ENCODE measurements around the gene GRAMD4. TPM values are rescaled to one million over a fixed set of nuclear protein-coding genes. Genes with fewer than 3 reads are reported as not detected.

Gene GRAMD4
- total RNA-seq, 1 donor, result 18.1 TPM

DNA sequence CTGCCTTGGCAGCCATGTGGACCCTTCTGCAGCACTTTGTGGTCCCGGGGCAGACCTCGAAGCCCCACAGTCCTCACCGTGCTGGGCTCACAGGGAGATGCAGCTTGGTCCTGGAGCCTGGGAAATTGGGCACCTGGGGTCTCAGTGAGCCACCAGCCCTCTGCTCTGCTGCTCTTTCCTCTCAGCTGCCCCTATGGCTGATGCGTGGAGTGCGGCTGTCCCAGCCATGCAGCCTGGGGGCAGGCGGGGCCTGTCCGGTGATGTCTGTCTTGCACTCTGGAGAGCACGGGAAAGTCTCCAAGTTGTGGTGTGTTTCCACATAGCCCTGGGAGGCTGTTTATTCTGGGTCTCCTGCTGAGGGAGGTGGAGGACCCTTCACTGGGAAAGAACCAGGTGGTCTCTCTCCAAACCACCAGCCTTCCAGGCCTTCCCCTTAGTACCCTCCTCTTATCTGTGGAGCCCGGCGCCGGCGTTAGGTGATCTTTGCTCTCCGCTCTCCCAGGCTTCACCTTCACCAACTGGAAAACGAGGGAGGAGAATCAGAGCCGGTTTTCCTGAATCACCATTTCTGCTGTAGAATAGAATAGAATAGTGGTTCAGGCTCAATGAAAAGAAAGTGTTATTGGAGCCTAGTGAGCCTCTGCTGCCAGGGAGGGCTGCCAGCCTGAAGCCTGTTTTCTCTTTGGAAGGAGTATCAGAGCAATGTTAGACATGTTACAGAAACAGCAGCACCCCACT lies 41.2 kb upstream of the GRAMD4 start:
- peak overlapping the region; percentile 18 for H3K4me3 ChIP-seq (ENCODE audit: low read depth, low read length)
- peak; percentile 62 for DNase-seq (ENCODE audit: low read depth)
- TF ChIP-seq, protein P1, sequence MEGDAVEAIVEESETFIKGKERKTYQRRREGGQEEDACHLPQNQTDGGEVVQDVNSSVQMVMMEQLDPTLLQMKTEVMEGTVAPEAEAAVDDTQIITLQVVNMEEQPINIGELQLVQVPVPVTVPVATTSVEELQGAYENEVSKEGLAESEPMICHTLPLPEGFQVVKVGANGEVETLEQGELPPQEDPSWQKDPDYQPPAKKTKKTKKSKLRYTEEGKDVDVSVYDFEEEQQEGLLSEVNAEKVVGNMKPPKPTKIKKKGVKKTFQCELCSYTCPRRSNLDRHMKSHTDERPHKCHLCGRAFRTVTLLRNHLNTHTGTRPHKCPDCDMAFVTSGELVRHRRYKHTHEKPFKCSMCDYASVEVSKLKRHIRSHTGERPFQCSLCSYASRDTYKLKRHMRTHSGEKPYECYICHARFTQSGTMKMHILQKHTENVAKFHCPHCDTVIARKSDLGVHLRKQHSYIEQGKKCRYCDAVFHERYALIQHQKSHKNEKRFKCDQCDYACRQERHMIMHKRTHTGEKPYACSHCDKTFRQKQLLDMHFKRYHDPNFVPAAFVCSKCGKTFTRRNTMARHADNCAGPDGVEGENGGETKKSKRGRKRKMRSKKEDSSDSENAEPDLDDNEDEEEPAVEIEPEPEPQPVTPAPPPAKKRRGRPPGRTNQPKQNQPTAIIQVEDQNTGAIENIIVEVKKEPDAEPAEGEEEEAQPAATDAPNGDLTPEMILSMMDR (IDR thresholded peaks at IDR 0.05; ENCODE audit: insufficient read depth, low read depth, low read length), result no peak

DNA sequence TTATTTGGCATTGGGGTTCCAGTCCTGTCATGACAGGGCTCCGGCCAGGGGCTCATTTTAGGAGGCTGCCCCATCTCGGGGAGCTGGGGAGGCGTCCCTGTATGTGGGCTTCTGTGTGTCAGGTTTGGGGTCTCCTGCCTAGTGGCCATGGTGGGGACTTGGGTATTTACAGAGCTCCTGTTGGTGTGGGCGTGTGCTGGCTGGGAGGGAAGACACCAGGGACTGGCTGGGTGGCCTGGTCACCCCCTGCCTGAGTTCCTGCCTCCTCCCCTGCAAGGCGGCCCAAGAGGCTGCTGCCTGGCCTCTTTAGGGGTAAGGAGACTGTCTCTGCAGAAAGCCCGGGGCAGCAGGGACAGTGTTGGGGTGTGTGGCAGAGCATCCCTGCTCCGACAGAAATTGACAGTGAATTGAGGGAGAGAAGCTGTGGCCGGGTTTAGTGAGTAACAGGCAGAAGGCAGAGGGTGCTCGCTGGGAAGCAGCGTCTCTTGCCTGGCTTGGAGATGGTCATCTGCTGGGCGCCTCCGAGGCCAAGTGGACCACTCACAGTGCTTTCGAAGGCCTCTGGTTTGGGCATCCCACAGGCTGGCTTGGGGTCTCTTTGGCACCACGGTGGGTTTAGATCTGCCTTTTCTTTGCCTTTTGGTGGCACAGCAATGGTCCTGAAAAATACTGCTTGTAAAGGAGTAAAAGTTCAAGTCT lies 40.3 kb upstream of the GRAMD4 start:
- no peak overlapping the region for H3K4me3 ChIP-seq (ENCODE audit: low read depth, low read length)
- DNase-seq (ENCODE audit: low read depth), result no peak
- TF ChIP-seq, protein P1 (IDR thresholded peaks at IDR 0.05; ENCODE audit: insufficient read depth, low read depth, low read length), result no peak

DNA sequence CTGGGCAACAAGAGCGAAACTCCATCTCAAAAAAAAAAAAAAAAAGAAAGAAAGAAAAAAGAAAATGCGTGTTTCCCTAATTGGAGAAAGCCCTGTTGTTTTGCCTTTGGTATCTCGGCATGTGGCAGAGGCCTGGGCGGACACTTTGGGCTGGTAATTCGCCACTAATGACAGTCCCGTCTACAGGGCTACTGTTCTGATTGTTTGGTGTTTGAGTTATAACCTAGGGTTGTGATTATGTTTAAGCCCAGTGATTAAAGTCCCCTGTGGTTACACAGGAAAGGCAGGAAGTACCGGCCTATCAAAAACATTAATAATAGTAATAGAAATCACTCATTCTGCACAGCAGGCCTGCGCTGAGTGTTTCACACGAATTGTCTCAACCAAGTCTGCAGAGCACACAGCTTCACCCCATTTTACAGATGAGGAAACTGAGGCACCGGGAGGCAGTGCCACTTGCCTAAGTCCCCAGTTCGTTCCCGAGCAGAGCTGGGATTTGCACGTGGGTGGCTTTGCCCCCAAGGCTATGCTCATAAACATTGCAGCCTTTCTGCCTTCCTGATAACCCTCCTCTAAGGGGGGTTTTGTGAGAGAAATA lies 39.1 kb upstream of the GRAMD4 start:
- DNase-seq (ENCODE audit: low read depth), result no peak
- H3K4me3 ChIP-seq (ENCODE audit: low read depth, low read length), result no peak overlapping the region
- TF ChIP-seq, protein P1 (IDR thresholded peaks at IDR 0.05; ENCODE audit: insufficient read depth, low read depth, low read length), result no peak

DNA sequence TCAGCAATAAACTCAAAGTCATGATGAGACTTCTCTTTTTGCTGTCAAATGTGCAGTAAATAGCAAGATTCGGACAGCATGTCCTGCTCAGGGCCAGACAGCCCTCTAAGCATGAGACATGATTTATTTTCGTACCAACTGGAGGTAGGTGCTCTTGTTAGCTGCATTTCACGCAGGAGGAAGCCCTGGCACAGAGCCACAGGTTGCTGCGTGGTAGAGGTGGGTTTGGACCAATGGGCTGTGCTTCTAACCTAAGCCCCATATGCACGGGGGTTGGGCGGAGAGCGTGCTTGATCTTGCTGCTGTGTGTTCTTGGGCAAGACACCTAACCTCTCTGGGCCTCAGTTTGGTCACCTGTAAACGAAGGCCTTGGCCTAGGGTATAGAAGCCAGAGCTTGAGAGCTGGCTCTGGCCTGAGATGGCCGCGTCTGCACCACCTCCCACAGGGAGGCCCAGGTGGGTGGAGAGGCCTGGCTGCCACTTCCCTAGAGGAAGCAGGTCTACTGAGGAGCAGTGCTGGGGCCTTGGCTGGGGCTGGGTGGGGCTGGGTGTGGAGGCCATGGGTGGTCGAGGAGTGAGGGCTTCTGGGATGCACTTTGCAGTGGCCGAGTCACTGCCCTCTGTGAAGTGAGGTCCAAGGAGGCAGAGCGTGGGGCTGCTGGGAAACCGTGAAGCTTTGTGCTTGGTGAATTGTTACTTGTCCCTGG lies 38.5 kb upstream of the GRAMD4 start:
- DNase-seq (ENCODE audit: low read depth), result no peak
- no peak overlapping the region for H3K4me3 ChIP-seq (ENCODE audit: low read depth, low read length)
- TF ChIP-seq, protein P1 (IDR thresholded peaks at IDR 0.05; ENCODE audit: insufficient read depth, low read depth, low read length), result no peak

DNA sequence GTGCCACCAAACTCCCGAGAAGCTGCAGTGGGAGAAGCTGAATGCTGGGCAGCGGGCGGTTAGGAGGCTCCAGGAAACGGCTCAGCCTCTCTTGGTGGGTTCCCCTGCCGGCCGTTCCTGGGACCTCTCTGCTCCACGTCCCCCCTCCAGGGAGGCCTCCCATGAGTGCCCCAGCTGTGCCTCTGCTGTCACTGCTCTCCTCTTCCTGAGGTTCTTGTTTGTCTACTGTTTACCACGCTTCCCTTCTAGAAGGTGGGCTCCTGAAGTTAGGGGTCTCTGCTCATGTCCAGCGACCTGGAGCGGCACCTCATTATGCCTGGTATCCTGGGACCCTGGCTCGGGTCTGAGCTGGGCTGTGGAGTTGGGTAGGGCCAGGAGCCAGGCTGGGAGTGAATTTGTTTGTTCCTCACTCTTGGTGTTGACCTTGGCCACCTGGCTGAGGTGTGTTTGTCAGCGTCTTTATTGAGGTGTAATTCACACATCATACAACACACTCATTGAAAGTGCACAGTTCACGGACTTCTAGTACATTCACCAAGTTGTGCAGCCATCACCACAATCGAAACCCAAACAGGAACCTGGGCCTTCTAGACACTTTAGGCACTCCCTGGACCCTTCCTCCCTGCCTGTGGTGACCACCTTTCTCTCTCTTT lies 37.8 kb upstream of the GRAMD4 start:
- TF ChIP-seq, protein P1 (IDR thresholded peaks at IDR 0.05; ENCODE audit: insufficient read depth, low read depth, low read length), result no peak
- no peak for DNase-seq (ENCODE audit: low read depth)
- H3K4me3 ChIP-seq (ENCODE audit: low read depth, low read length), result no peak overlapping the region

DNA sequence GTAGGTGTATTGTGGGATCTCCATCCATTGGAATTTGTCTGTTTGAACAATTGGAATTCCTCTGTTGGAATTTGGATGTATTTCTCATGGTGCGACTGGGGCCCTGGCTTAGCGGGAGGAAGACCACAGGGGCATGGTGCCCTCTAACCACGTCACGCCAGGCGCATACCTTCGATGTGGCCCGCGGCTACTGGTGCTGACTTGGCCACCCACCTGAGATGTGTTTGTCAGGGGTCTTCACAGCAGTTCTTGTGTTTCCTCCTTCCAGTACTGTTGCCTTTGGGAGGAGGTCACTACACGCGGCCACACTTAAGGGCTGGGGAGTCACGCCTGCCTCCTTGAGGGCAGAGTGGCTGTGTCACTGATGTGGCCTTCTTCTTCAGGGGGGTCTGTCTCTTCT lies 36.6 kb upstream of the GRAMD4 start:
- H3K4me3 ChIP-seq (ENCODE audit: low read depth, low read length), result no peak overlapping the region
- DNase-seq (ENCODE audit: low read depth), result no peak
- TF ChIP-seq, protein P1 (IDR thresholded peaks at IDR 0.05; ENCODE audit: insufficient read depth, low read depth, low read length), result no peak

Data from fibroblast of villous mesenchyme (primary cell).